ENCODE measurements around the gene PRICKLE3. TPM values are rescaled to one million over a fixed set of nuclear protein-coding genes. Genes with fewer than 3 reads are reported as not detected.
A peak's percentile ranks its signal among the peaks of the same experiment; 100 is the strongest.

The PRICKLE3 gene
- total and polyA plus RNA-seq, 2 donors from 2014 or later, result 3.4 to 11.6 TPM

DNA sequence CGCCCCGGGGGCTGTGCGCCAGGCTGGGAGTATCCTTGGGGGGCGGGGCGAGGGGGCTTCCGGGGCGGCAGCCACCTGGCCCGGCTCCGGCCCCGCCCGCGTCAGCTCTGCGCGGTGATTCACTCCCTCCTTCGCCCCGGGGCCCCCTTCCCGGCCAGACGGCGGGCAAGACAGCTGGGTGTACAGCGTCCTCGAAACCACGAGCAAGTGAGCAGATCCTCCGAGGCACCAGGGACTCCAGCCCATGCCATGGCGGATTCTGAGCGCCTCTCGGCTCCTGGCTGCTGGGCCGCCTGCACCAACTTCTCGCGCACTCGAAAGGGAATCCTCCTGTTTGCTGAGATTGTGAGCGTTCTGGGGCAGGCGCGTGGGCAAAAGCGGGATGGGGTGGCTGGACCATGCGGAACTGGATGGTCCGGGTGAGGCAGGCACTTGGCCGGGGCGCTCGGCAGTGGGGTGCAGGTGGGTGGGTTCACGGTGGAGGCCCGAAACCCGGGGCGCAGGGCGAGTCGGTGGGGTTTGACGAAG lies 14.4 kb downstream of the PRICKLE3 start, which contains the start of gene PLP2:
PLP2 (plus strand) TSS at position 147 of the 528 bp plus-strand sequence; CDS start at position 250, 103 bp downstream.
- peak within 1 kb of the TSS in 2 of 3 donors; percentile 41 to 59 for H3K9ac ChIP-seq (ENCODE audit: low read length in 3 of 3)

GRCh38 chrX:49167740-49168108 lies 18.4 kb downstream of the PRICKLE3 start:
- FAIRE-seq (no peak), DNase-seq (no peak)
- no peak for TF ChIP-seq CTCF (IDR thresholded peaks at IDR 0.05; ENCODE audit: borderline replicate concordance, extremely low read depth, insufficient read depth)
- intact Hi-C loops (cut with DNase I), result no loop called here
- Histone ChIP-seq H3K27me3 (ENCODE audit: control insufficient read depth, insufficient read depth, low read length) (no peaks in the 10 kb centered on the region), H3K4me3 (ENCODE audit: low read length in 3 of 3) (peak overlapping the region in 2 of 3 donors; percentile 24 to 35), H3K36me3 (ENCODE audit: control insufficient read depth in 2 of 3, insufficient read depth in 3 of 3, low read length in 3 of 3) (no peaks in the 10 kb centered on the region), H3K9me3 (ENCODE audit: control insufficient read depth in 2 of 3, insufficient read depth in 1 of 3, low read length in 3 of 3) (no peaks in the 10 kb centered on the region), H3K9ac (ENCODE audit: low read length in 3 of 3) (peak overlapping the region in 1 of 3 donors; percentile 40), H3K4me1 (ENCODE audit: control insufficient read depth in 2 of 3, insufficient read depth in 2 of 3, low read depth in 1 of 3, low read length in 3 of 3) (no peaks in the 10 kb centered on the region), H3K27ac (ENCODE audit: low read depth in 2 of 2, low read length in 2 of 2) (peak overlapping the region; percentile 79 to 92)

More for the DNA sequence above, 14.4 kb downstream of the PRICKLE3 start, which contains the start of gene PLP2:
- intact Hi-C loops (cut with DNase I), result no loop called here
- no peak for FAIRE-seq
- DNase-seq, result peak in 4 of 5 donors; percentile 14 to 86 (median 30)
- Histone ChIP-seq H3K9me3 (ENCODE audit: control insufficient read depth in 2 of 3, insufficient read depth in 1 of 3, low read length in 3 of 3) (no peaks in the 10 kb centered on the region), H3K4me1 (ENCODE audit: control insufficient read depth in 2 of 3, insufficient read depth in 2 of 3, low read depth in 1 of 3, low read length in 3 of 3) (peaks cover 0 to 2% (median 0%) of the 10 kb centered on the region in 3 donors), H3K4me3 (ENCODE audit: low read length in 3 of 3) (peak within 1 kb of the TSS; percentile 36 to 60 (median 59)), H3K27ac (ENCODE audit: low read depth in 2 of 2, low read length in 2 of 2) (peak within 1 kb of the TSS; percentile 32 to 33), H3K27me3 (ENCODE audit: control insufficient read depth, insufficient read depth, low read length) (no peaks in the 10 kb centered on the region), H3K36me3 (ENCODE audit: control insufficient read depth in 2 of 3, insufficient read depth in 3 of 3, low read length in 3 of 3) (no peaks in the 10 kb centered on the region)
- TF ChIP-seq CTCF (IDR thresholded peaks at IDR 0.05; ENCODE audit: borderline replicate concordance, extremely low read depth, insufficient read depth), result no peak

GRCh38 chrX:49166914-49167739 lies 19.0 kb downstream of the PRICKLE3 start:
- DNase-seq, result peak in 4 of 5 donors; percentile 33 to 89 (median 52)
- H3K27ac ChIP-seq (ENCODE audit: low read depth in 2 of 2, low read length in 2 of 2), result peak overlapping the region; percentile 79 to 92
- H3K27me3 ChIP-seq (ENCODE audit: control insufficient read depth, insufficient read depth, low read length), result no peaks in the 10 kb centered on the region
- TF ChIP-seq CTCF (IDR thresholded peaks at IDR 0.05; ENCODE audit: borderline replicate concordance, extremely low read depth, insufficient read depth), result no peak
- peak overlapping the region; percentile 39 to 57 (median 48) for H3K4me3 ChIP-seq (ENCODE audit: low read length in 3 of 3)
- no peaks in the 10 kb centered on the region for H3K9me3 ChIP-seq (ENCODE audit: control insufficient read depth in 2 of 3, insufficient read depth in 1 of 3, low read length in 3 of 3)
- H3K36me3 ChIP-seq (ENCODE audit: control insufficient read depth in 2 of 3, insufficient read depth in 3 of 3, low read length in 3 of 3), result no peaks in the 10 kb centered on the region
- peak overlapping the region in 2 of 3 donors; percentile 40 to 41 for H3K9ac ChIP-seq (ENCODE audit: low read length in 3 of 3)
- no peaks in the 10 kb centered on the region for H3K4me1 ChIP-seq (ENCODE audit: control insufficient read depth in 2 of 3, insufficient read depth in 2 of 3, low read depth in 1 of 3, low read length in 3 of 3)
- FAIRE-seq, result no peak
- intact Hi-C loops (cut with DNase I), result no loop called here
